ENCODE data around the gene GPSM3.

DNA sequence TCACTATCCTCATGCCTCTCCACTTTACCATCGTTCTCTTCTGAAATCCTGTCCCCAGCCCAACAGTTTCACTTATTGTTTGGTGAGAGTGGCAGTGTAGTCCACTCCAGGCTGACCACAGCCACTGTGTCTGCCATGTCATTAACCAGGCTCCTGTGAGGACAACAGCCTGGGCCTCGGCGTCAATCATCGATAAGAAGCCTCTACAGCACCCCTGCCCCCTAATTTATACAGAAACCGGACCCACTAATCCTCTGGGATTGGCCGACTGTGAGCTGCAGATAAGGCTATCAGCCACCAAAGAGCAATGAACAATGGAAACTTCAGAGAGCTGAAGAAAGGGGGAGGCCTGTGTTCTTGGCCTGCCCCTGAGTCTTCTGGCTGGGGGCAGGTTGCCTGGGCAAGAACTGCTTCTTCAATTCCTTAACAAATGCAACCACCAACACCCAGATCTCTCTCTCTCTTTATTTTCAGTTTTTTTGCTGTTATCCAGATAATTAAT is 24.6 kb downstream of the GPSM3 start:
- TF ChIP-seq, protein P1, sequence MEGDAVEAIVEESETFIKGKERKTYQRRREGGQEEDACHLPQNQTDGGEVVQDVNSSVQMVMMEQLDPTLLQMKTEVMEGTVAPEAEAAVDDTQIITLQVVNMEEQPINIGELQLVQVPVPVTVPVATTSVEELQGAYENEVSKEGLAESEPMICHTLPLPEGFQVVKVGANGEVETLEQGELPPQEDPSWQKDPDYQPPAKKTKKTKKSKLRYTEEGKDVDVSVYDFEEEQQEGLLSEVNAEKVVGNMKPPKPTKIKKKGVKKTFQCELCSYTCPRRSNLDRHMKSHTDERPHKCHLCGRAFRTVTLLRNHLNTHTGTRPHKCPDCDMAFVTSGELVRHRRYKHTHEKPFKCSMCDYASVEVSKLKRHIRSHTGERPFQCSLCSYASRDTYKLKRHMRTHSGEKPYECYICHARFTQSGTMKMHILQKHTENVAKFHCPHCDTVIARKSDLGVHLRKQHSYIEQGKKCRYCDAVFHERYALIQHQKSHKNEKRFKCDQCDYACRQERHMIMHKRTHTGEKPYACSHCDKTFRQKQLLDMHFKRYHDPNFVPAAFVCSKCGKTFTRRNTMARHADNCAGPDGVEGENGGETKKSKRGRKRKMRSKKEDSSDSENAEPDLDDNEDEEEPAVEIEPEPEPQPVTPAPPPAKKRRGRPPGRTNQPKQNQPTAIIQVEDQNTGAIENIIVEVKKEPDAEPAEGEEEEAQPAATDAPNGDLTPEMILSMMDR (IDR thresholded peaks at IDR 0.05; ENCODE audit: low read length), result no peak
- TF ChIP-seq EZH2 (IDR thresholded peaks at IDR 0.05; ENCODE audit: borderline replicate concordance, low read length), result no peak

Measured in OCI-LY1 (cell line).